H1 (cell line): ENCODE results near the gene AQP12A. TPM values are rescaled to one million over a fixed set of nuclear protein-coding genes. Genes with fewer than 3 reads are reported as not detected.

Experiments
- CTCF ChIA-PET: fragments of 300-600 bp; sonication (Branson Sonifier 250); formaldehyde crosslinking; loops from one replicate; lab custom pipeline; 2021; ENCODE audit not compliant: partially characterized antibody; lab: Charles Lee
- POLR2A ChIA-PET: fragments of 300-600 bp; sonication (Branson Sonifier 250); formaldehyde crosslinking; loops from one replicate; lab custom pipeline; 2021; ENCODE audit warnings: inconsistent platforms; ENCODE audit not compliant: partially characterized antibody; lab: Charles Lee
- DNase-seq, 2 experiments: peaks; one replicate each; pipeline versions ENCODE4 v3.0.0 to v3.0.0-alpha.2; 2010 to 2022; ENCODE audit warnings: low spot score in 2 of 2, low read depth in 1 of 2, mixed read lengths in 1 of 2
- FAIRE-seq: peaks from 2 replicates; lab custom pipeline; 2011; peaks lifted over from hg19 to GRCh38; lab: Jason Lieb, UNC
- H2AFZ ChIP-seq: 2 replicates; pipeline ENCODE4 v1.8.1; 2012; ENCODE audit warnings: low read length, inconsistent platforms
- H2AK5ac ChIP-seq: 2 replicates; pipeline ENCODE4 v1.6.1; 2013; ENCODE audit warnings: low read depth, low read length
- H2BK120ac ChIP-seq: replicated peaks from 2 replicates; pipeline ENCODE3; 2013; ENCODE audit warnings: low read depth, low read length, inconsistent platforms
- H2BK12ac ChIP-seq: 2 replicates; pipeline ENCODE4 v1.6.1; 2013; ENCODE audit warnings: low read depth, low read length
- H2BK15ac ChIP-seq: 2 replicates; pipeline ENCODE4 v1.6.1; 2013; ENCODE audit warnings: low read length
- H2BK20ac ChIP-seq: 2 replicates; pipeline ENCODE4 v1.6.1; 2013; ENCODE audit warnings: low read length
- H2BK5ac ChIP-seq: 2 replicates; pipeline ENCODE4 v1.6.1; 2013; ENCODE audit warnings: low read depth, low read length
- H3K14ac ChIP-seq: 2 replicates; pipeline ENCODE4 v1.6.1; 2013; ENCODE audit warnings: inconsistent platforms; ENCODE audit not compliant: insufficient read length
- H3K18ac ChIP-seq: 2 replicates; pipeline ENCODE4 v1.6.1; 2013; ENCODE audit warnings: low read length; ENCODE audit errors: extremely low read depth
- H3K23ac ChIP-seq: 2 replicates; pipeline ENCODE4 v1.6.1; 2013; ENCODE audit warnings: inconsistent platforms; ENCODE audit not compliant: insufficient read length
- H3K23me2 ChIP-seq: 2 replicates; pipeline ENCODE4 v1.6.1; 2013; ENCODE audit warnings: low read depth, low read length
- H3K27ac ChIP-seq: 2 replicates; pipeline ENCODE4 v1.6.1; 2011; ENCODE audit warnings: low read depth, low read length, inconsistent platforms
- H3K27me3 ChIP-seq, 4 experiments: replicated peaks in 1 of 4; 1 replicate in 1 of 4; 2 replicates in 3 of 4; pipeline versions ENCODE4 v1.6.1 to v1.8.1; 2011 to 2013; ENCODE audit warnings: low read length in 3 of 4, mild to moderate bottlenecking in 3 of 4, inconsistent platforms in 2 of 4, mixed read lengths in 2 of 4, moderate library complexity in 1 of 4; ENCODE audit not compliant: control insufficient read depth in 3 of 4, insufficient read depth in 3 of 4; ENCODE audit errors: extremely low read depth in 1 of 4
- H3K36me3 ChIP-seq, 4 experiments: 2 replicates each; pipeline versions ENCODE4 v1.6.1 to v1.8.1; 2011 to 2013; ENCODE audit warnings: mild to moderate bottlenecking in 4 of 4, low read length in 3 of 4, moderate library complexity in 2 of 4, control low read depth in 1 of 4, inconsistent platforms in 1 of 4; ENCODE audit not compliant: insufficient read depth in 4 of 4, control insufficient read depth in 2 of 4
- H3K4ac ChIP-seq: replicated peaks from 2 replicates; pipeline ENCODE3; 2013; ENCODE audit warnings: low read length, low read depth, mixed read lengths, inconsistent platforms; ENCODE audit not compliant: insufficient read length
- H3K4me1 ChIP-seq, 4 experiments: replicated peaks in 1 of 4; 1 replicate in 1 of 4; 2 replicates in 3 of 4; pipeline versions ENCODE4 v1.6.1 to v1.8.1; 2011 to 2013; ENCODE audit warnings: low read length in 3 of 4, inconsistent platforms in 2 of 4, mixed read lengths in 1 of 4; ENCODE audit not compliant: insufficient read depth in 4 of 4, control insufficient read depth in 3 of 4
- H3K4me2 ChIP-seq, 2 experiments: 2 replicates each; pipeline versions ENCODE4 v1.6.1 to v1.8.1; 2011 to 2013; ENCODE audit warnings: low read depth in 2 of 2, low read length in 2 of 2, control low read depth in 1 of 2, inconsistent platforms in 1 of 2, mild to moderate bottlenecking in 1 of 2; ENCODE audit not compliant: insufficient read depth in 1 of 2
- H3K4me3 ChIP-seq, 4 experiments: fragments of 200-600, 300-600 bp in 1 of 4; sonication (generic), shearing (Covaris generic), sonication (Bioruptor Twin) in 1 of 4; 2 replicates each; pipeline versions ENCODE4 v1.5.1 to v1.8.1; 2011 to 2016; ENCODE audit warnings: low read length in 4 of 4, low read depth in 3 of 4, control low read depth in 2 of 4, inconsistent platforms in 2 of 4, mild to moderate bottlenecking in 2 of 4, mixed read lengths in 1 of 4, moderate library complexity in 1 of 4; ENCODE audit not compliant: insufficient read depth in 2 of 4; ENCODE audit errors: extremely low read depth in 1 of 4
- H3K56ac ChIP-seq: replicated peaks from 2 replicates; pipeline ENCODE3; 2013; ENCODE audit warnings: low read depth, mild to moderate bottlenecking, mixed read lengths, low read length, inconsistent platforms; ENCODE audit not compliant: insufficient read length
- H3K79me1 ChIP-seq: 2 replicates; pipeline ENCODE4 v1.6.1; 2013; ENCODE audit warnings: low read depth, low read length, control low read depth
- H3K79me2 ChIP-seq, 2 experiments: 2 replicates each; pipeline versions ENCODE4 v1.6.1 to v1.8.1; 2012 to 2013; ENCODE audit warnings: low read length in 2 of 2, mild to moderate bottlenecking in 2 of 2, inconsistent platforms in 1 of 2; ENCODE audit not compliant: insufficient read depth in 2 of 2, control insufficient read depth in 1 of 2
- H3K9ac ChIP-seq, 4 experiments: replicated peaks in 1 of 4; 1 replicate in 1 of 4; 2 replicates in 3 of 4; pipeline versions ENCODE4 v1.6.1 to v1.8.1; 2011 to 2013; ENCODE audit warnings: low read depth in 3 of 4, low read length in 3 of 4, control low read depth in 2 of 4, mild to moderate bottlenecking in 2 of 4, moderate library complexity in 2 of 4, inconsistent platforms in 1 of 4; ENCODE audit errors: extremely low read depth in 1 of 4
- H3K9me3 ChIP-seq, 2 experiments: 2 replicates each; pipeline versions ENCODE4 v1.6.1 to v1.8.1; 2012 to 2013; ENCODE audit warnings: mild to moderate bottlenecking in 2 of 2, moderate library complexity in 2 of 2, control low read depth in 1 of 2, inconsistent platforms in 1 of 2, low read depth in 1 of 2, low read length in 1 of 2, mixed read lengths in 1 of 2; ENCODE audit not compliant: insufficient read depth in 2 of 2
- H4K20me1 ChIP-seq, 2 experiments: replicated peaks in 1 of 2; 2 replicates each; pipeline versions ENCODE3 to v1.8.1; 2011 to 2013; ENCODE audit warnings: inconsistent platforms in 2 of 2, low read length in 2 of 2, mild to moderate bottlenecking in 1 of 2; ENCODE audit not compliant: insufficient read depth in 2 of 2, control insufficient read depth in 1 of 2
- H4K5ac ChIP-seq: 2 replicates; pipeline ENCODE4 v1.6.1; 2013; ENCODE audit warnings: low read length, low read depth, mixed read lengths, inconsistent platforms; ENCODE audit not compliant: insufficient read length
- H4K8ac ChIP-seq: 2 replicates; pipeline ENCODE4 v1.8.0; 2013; ENCODE audit warnings: mild to moderate bottlenecking, moderate library complexity, low read length, inconsistent platforms; ENCODE audit not compliant: insufficient read depth; ENCODE audit errors: extremely low read depth
- H4K91ac ChIP-seq: replicated peaks from 2 replicates; pipeline ENCODE3; 2013; ENCODE audit warnings: low read length, mixed read lengths, inconsistent platforms; ENCODE audit not compliant: insufficient read length
- ATF2 ChIP-seq: IDR thresholded peaks from 2 replicates; pipeline ENCODE4 v1.6.1; 2012; ENCODE audit warnings: low read length, inconsistent platforms
- CBX5 ChIP-seq: fragments of 300-800, 300-1000 bp; sonication (generic); IDR thresholded peaks from 2 replicates; pipeline ENCODE4 v1.7.1; 2016; ENCODE audit warnings: antibody characterized with exemption, low read length, low read depth
- CBX8 ChIP-seq: fragments of 300-800, 300-1000 bp; sonication (generic); IDR thresholded peaks from 2 replicates; pipeline ENCODE4 v1.7.1; 2016; ENCODE audit warnings: low read depth, low read length, borderline replicate concordance
- CHD1 ChIP-seq: IDR thresholded peaks from 2 replicates; pipeline ENCODE4 v1.6.1; 2012; ENCODE audit warnings: low read depth, low read length, improper control_type of control experiment
- CHD2 ChIP-seq: IDR thresholded peaks from 2 replicates; pipeline ENCODE4 v1.6.1; 2012; ENCODE audit warnings: low read length, improper control_type of control experiment
- CREB1 ChIP-seq: IDR thresholded peaks from 2 replicates; pipeline ENCODE4 v1.6.1; 2012; ENCODE audit warnings: inconsistent platforms
- EZH2 ChIP-seq: fragments of 200-600 bp; sonication (generic); IDR thresholded peaks from 2 replicates; pipeline ENCODE4 v1.7.1; 2012; ENCODE audit warnings: low read depth, mild to moderate bottlenecking, moderate library complexity, low read length, inconsistent platforms; ENCODE audit not compliant: severe bottlenecking
- FOSL1 ChIP-seq: IDR thresholded peaks from 2 replicates; pipeline ENCODE4 v1.6.1; 2011; ENCODE audit warnings: mild to moderate bottlenecking, low read depth, low read length, moderate library complexity; ENCODE audit not compliant: insufficient read depth
- RXRA ChIP-seq: IDR thresholded peaks from 2 replicates; pipeline ENCODE4 v1.6.1; 2011; ENCODE audit warnings: low read depth, mild to moderate bottlenecking, low read length, moderate library complexity; ENCODE audit not compliant: insufficient read depth
- SIN3A ChIP-seq, 2 experiments: IDR thresholded peaks in 1 of 2; conservative IDR thresholded peaks in 1 of 2; 2 replicates each; pipeline ENCODE4 v1.6.1; 2011 to 2012; ENCODE audit warnings: low read length in 2 of 2, improper control_type of control experiment in 1 of 2, low read depth in 1 of 2, mild to moderate bottlenecking in 1 of 2
- SIX5 ChIP-seq: IDR thresholded peaks from 2 replicates; pipeline ENCODE4 v1.6.1; 2011; ENCODE audit warnings: mild to moderate bottlenecking, low read depth, low read length
- SP2 ChIP-seq: IDR thresholded peaks from 2 replicates; pipeline ENCODE4 v1.6.1; 2012; ENCODE audit warnings: mild to moderate bottlenecking, low read length, inconsistent platforms
- SUZ12 ChIP-seq: fragments of 200-600 bp; sonication (generic); IDR thresholded peaks from 2 replicates; pipeline ENCODE4 v1.6.1; 2012; ENCODE audit warnings: mild to moderate bottlenecking, inconsistent platforms, low read length, moderate library complexity, mixed read lengths
- TCF12 ChIP-seq: IDR thresholded peaks from 2 replicates; pipeline ENCODE4 v1.6.1; 2011; ENCODE audit warnings: low read depth, mild to moderate bottlenecking, low read length
- WGBS, 2 experiments: shearing (Covaris generic) in 1 of 2; methylation state at CpG; one replicate each; pipeline versions ENCODE4 v1.1.6 to v1.1.7; 2013 to 2015; ENCODE audit warnings: low lambda C conversion rate in 2 of 2, mixed read lengths in 2 of 2, inconsistent platforms in 1 of 2, low coverage in 1 of 2, missing lambda C conversion rate in 1 of 2; ENCODE audit not compliant: insufficient replicate concordance in 2 of 2, insufficient coverage in 1 of 2, insufficient read length in 1 of 2; ENCODE audit errors: extremely low coverage in 1 of 2, missing lambda C conversion rate in 1 of 2; 5-methylcytosine and 5-hydroxymethylcytosine counted together
- polyA plus RNA-seq, 7 experiments: library from polyadenylated mRNA; depleted of rRNA in 3 of 7; stranded (reverse) in 5 of 7; unstranded in 2 of 7; fragments of >200 nt in 5 of 7; fragments of 200-250 nt in 2 of 7; gene quantifications; 1 replicate in 5 of 7; 2 replicates in 1 of 7; 4 replicates in 1 of 7; pipeline versions ENCODE4 v1.2.1 to v1.2.3, GENCODE V29; 2011 to 2013; ENCODE audit warnings: missing spikeins in 2 of 7, mixed read lengths in 2 of 7
- total RNA-seq: library from RNA; stranded (reverse); fragmentation: NEBNext Ultra II Directional; extraction: Animal tissue kit (Norgen Biotek cat#: 25700); gene quantifications from 2 replicates; pipeline ENCODE4 v1.2.1, GENCODE V29; 2021

The AQP12A gene
- total and polyA plus RNA-seq, 2 of the 8 experiments (the other 6 are each of a cell fraction or from before 2014, with no cell fraction given): not detected

GRCh38 chr2:240737512-240737911 is 45.8 kb downstream of the AQP12A start:
- ChIA-PET CTCF (no interaction called here), POLR2A (interaction anchor here (1.4 to 1.7 kb wide), 2 partner anchors 14 to 15 kb away, joined by 4 to 5 read pairs; no protein-coding TSS in a partner anchor)
- peaks cover 29 to 94% (median 70%) of the 10 kb centered on the region in 4 experiments for H3K36me3 ChIP-seq
- no peaks in the 10 kb centered on the region for H3K4me1 ChIP-seq
- no peak overlapping the region for H2AK5ac ChIP-seq
- 89% methylated on average over 5 of the region's 5 CpGs; no CpG with 5 or more reads in 1 of the 2 experiments for WGBS, 2 experiments
- H2AFZ ChIP-seq: no peak overlapping the region
- peaks cover 3% of the 10 kb centered on the region for H3K79me1 ChIP-seq
- no peak overlapping the region for H3K14ac ChIP-seq
- H3K27ac ChIP-seq: no peak overlapping the region
- DNase-seq: no peak
- H3K9me3 ChIP-seq: no peaks in the 10 kb centered on the region
- H2BK120ac ChIP-seq: no peak overlapping the region
- FAIRE-seq: no peak
- H3K23me2 ChIP-seq: no peaks in the 10 kb centered on the region
- H3K18ac ChIP-seq: no peak overlapping the region
- H2BK5ac ChIP-seq: no peak overlapping the region
- no peak overlapping the region for H3K4ac ChIP-seq
- H3K79me2 ChIP-seq: no peaks in the 10 kb centered on the region
- H4K8ac ChIP-seq: no peak overlapping the region
- H2BK15ac ChIP-seq: no peak overlapping the region
- no peak overlapping the region for H2BK20ac ChIP-seq
- H3K23ac ChIP-seq: no peak overlapping the region
- H3K27me3 ChIP-seq: no peaks in the 10 kb centered on the region
- peaks cover 14 to 15% of the 10 kb centered on the region in 2 experiments for H4K20me1 ChIP-seq
- no peak overlapping the region for H2BK12ac ChIP-seq
- H4K5ac ChIP-seq: no peak overlapping the region
- no peak overlapping the region for H3K4me2 ChIP-seq
- no peak overlapping the region for H3K4me3 ChIP-seq
- no peak overlapping the region for H3K9ac ChIP-seq
- H3K56ac ChIP-seq: no peak overlapping the region
- no peak overlapping the region for H4K91ac ChIP-seq
- no peak for TF ChIP-seq CHD1
- no peak for TF ChIP-seq CBX5
- no peak for TF ChIP-seq CHD2
- TF ChIP-seq SUZ12: no peak
- no peak for TF ChIP-seq CREB1
- no peak for TF ChIP-seq SIN3A (conservative IDR thresholded peaks at IDR 0.05 in 1 of 2, IDR thresholded peaks at IDR 0.05 in 1 of 2; ENCODE audit: low read depth in 1 of 2, low read length in 2 of 2)
- TF ChIP-seq RXRA: no peak
- TF ChIP-seq FOSL1: no peak
- TF ChIP-seq SIX5: no peak
- TF ChIP-seq TCF12: no peak
- no peak for TF ChIP-seq SP2
- TF ChIP-seq CBX8: no peak
- TF ChIP-seq EZH2: no peak
- no peak for TF ChIP-seq ATF2
